K562 (cell line): ENCODE results near the gene TUBA4B. TPM values are rescaled to one million over a fixed set of nuclear protein-coding genes. Genes with fewer than 3 reads are reported as not detected.

ENCODE experiments used
- CHD2 ChIP-seq: IDR thresholded peaks from 2 replicates; pipeline ENCODE4 v1.6.1; 2011; ENCODE audit warnings: low read depth, low read length
- DPF2 ChIP-seq: fragments of 450-650 bp; IDR thresholded peaks from 2 replicates; pipeline ENCODE4 v1.6.1; 2016
- E2F8 ChIP-seq: fragments of 450-650 bp; IDR thresholded peaks from 2 replicates; pipeline ENCODE4 v1.7.1; 2018; ENCODE audit warnings: mild to moderate bottlenecking, low read depth; ENCODE audit not compliant: partially characterized antibody
- ETV5 ChIP-seq: sonication (generic); formaldehyde crosslinking; IDR thresholded peaks from 2 replicates; pipeline ENCODE4 v1.4.0; 2020; ENCODE audit warnings: low read depth, mild to moderate bottlenecking, missing genetic modification reagents
- FOS ChIP-seq: IDR thresholded peaks from 3 replicates; pipeline ENCODE4 v1.6.1; 2011; ENCODE audit not compliant: insufficient read length; ENCODE audit errors: extremely low read depth
- GABPB2 ChIP-seq: fragments of 250-450 bp; sonication (Bioruptor Pico); conservative IDR thresholded peaks from 2 replicates; pipeline ENCODE4 v1.5.1; 2021; ENCODE audit warnings: mild to moderate bottlenecking
- GATAD2A ChIP-seq: fragments of 450-650 bp; IDR thresholded peaks from 2 replicates; pipeline ENCODE4 v1.6.1; 2017
- HMBOX1 ChIP-seq: sonication (generic); IDR thresholded peaks from 2 replicates; pipeline ENCODE4 v1.6.1; 2016
- LEF1 ChIP-seq: fragments of 450-650 bp; IDR thresholded peaks from 2 replicates; pipeline ENCODE4 v1.6.1; 2016; ENCODE audit warnings: mild to moderate bottlenecking
- MAX ChIP-seq: sonication (generic); formaldehyde crosslinking; IDR thresholded peaks from 2 replicates; pipeline ENCODE4 v1.9.0; 2022; ENCODE audit warnings: mild to moderate bottlenecking, missing genetic modification reagents
- POLR2A ChIP-seq: fragments of 450-650 bp; conservative IDR thresholded peaks from 2 replicates; pipeline ENCODE4 v1.6.1; 2016
- PREB ChIP-seq: sonication (generic); formaldehyde crosslinking; IDR thresholded peaks from 2 replicates; pipeline ENCODE4 v1.8.1; 2023; ENCODE audit warnings: mild to moderate bottlenecking, missing genetic modification reagents
- PYGO2 ChIP-seq: fragments of 450-650 bp; IDR thresholded peaks from 2 replicates; pipeline ENCODE4 v1.6.1; 2016; ENCODE audit warnings: mild to moderate bottlenecking, missing genetic modification characterization, moderate library complexity, missing compliant biosample characterization
- SMAD3 ChIP-seq: fragments of 450-650 bp; formaldehyde crosslinking; conservative IDR thresholded peaks from 2 replicates; pipeline ENCODE4 v1.4.0; 2020; ENCODE audit warnings: mild to moderate bottlenecking
- SMARCA4 ChIP-seq: fragments of 450-650 bp; IDR thresholded peaks from 2 replicates; pipeline ENCODE4 v1.6.1; 2016
- SNRNP70 ChIP-seq: fragments of 200-400 bp; formaldehyde crosslinking; optimal IDR thresholded peaks from 2 replicates; pipeline ENCODE3; 2017; ENCODE audit warnings: low read depth, low read length
- YY1 ChIP-seq, 3 experiments: IDR thresholded peaks; 2 replicates each; pipeline ENCODE4 v1.6.1; 2011; ENCODE audit warnings: low read length in 2 of 3, mild to moderate bottlenecking in 2 of 3, moderate library complexity in 2 of 3, borderline replicate concordance in 1 of 3, control low read depth in 1 of 3, low read depth in 1 of 3; ENCODE audit not compliant: insufficient read depth in 3 of 3, insufficient replicate concordance in 2 of 3, control insufficient read depth in 1 of 3, insufficient read length in 1 of 3; ENCODE audit errors: extremely low read depth in 1 of 3
- ZBTB17 ChIP-seq: fragments of 450-650 bp; formaldehyde crosslinking; IDR thresholded peaks from 2 replicates; pipeline ENCODE4 v1.4.0; 2020; ENCODE audit warnings: mild to moderate bottlenecking
- ZEB2 ChIP-seq: fragments of 450-650 bp; IDR thresholded peaks from 2 replicates; pipeline ENCODE4 v1.6.1; 2016
- ZFP36 ChIP-seq: fragments of 150-350 bp; IDR thresholded peaks from 2 replicates; pipeline ENCODE4 v1.6.1; 2018; ENCODE audit warnings: low read length, low read depth; ENCODE audit not compliant: partially characterized antibody
- ZNF232 ChIP-seq: sonication (generic); formaldehyde crosslinking; IDR thresholded peaks from 2 replicates; pipeline ENCODE4 v1.8.0; 2022; ENCODE audit warnings: mild to moderate bottlenecking, missing genetic modification reagents
- ZNF583 ChIP-seq: fragments of 250-450 bp; sonication (Bioruptor Pico); IDR thresholded peaks from 2 replicates; pipeline ENCODE4 v1.4.0; 2020
- polyA plus RNA-seq, 8 experiments: library from polyadenylated mRNA; depleted of rRNA in 4 of 8; stranded (reverse) in 5 of 8; unstranded in 3 of 8; fragments of >200 nt; fragmentation: Nextera tagmentation in 2 of 8; fragmentation: Illumina TruSeq in 1 of 8; extraction: Ambion mirVana in 2 of 8; extraction: Trizol in 1 of 8; gene quantifications; 2 replicates each; pipeline versions ENCODE4 v1.2.1 to v1.2.3, GENCODE V29; 2011 to 2014; ENCODE audit warnings: inconsistent platforms in 1 of 8, missing spikeins in 1 of 8
- total RNA-seq, 7 experiments: library from RNA; depleted of rRNA in 6 of 7; stranded (reverse); fragments of >200 nt in 6 of 7; fragmentation: Illumina TruSeq in 2 of 7; extraction: Trizol in 2 of 7; gene quantifications; 2 replicates each; pipeline versions ENCODE4 v1.2.1 to v1.2.3, GENCODE V29; 2011 to 2021; ENCODE audit warnings: low replicate concordance in 1 of 7

Gene TUBA4B
- total and polyA plus RNA-seq, 9 of the 15 experiments (the other 6 are each of a cell fraction or from before 2014, with no cell fraction given), result 0.04 TPM; not detected in 8

GRCh38 chr2:219278655-219279150, 25.7 kb downstream of the TUBA4B start (continued):
- no peak for TF ChIP-seq PREB (CRISPR knock-in tag)
- no peak for TF ChIP-seq CHD2
- no peak; the same call in 1 of the 2 replicates for TF ChIP-seq DPF2
- TF ChIP-seq ETV5, result no peak
- no peak for TF ChIP-seq YY1 (IDR thresholded peaks at IDR 0.05; ENCODE audit: borderline replicate concordance in 1 of 3, control insufficient read depth in 1 of 3, extremely low read depth in 1 of 3, insufficient read depth in 3 of 3, insufficient read length in 1 of 3, insufficient replicate concordance in 2 of 3, low read depth in 1 of 3, low read length in 2 of 3)
- no peak for TF ChIP-seq SNRNP70
- no peak for TF ChIP-seq MAX (CRISPR knock-in tag)
- TF ChIP-seq HMBOX1, result 0 out of 2 replicates have a peak, but pooled peaks have one; percentile 49
- no peak for TF ChIP-seq ZBTB17 (CRISPR knock-in tag)
- TF ChIP-seq ZNF232 (CRISPR knock-in tag), result no peak
- TF ChIP-seq GABPB2, result no peak
- no peak for TF ChIP-seq SMAD3
- no peak for TF ChIP-seq ZNF583 (CRISPR knock-in tag)
- no peak for TF ChIP-seq ZEB2
- no peak for TF ChIP-seq E2F8
- no peak for TF ChIP-seq FOS
- peak; percentile 62 for TF ChIP-seq POLR2A
- no peak for TF ChIP-seq ZFP36
- TF ChIP-seq GATAD2A, result no peak
- 0 out of 2 replicates have a peak, but pooled peaks have one; percentile 11 for TF ChIP-seq LEF1
- no peak for TF ChIP-seq SMARCA4
- no peak for TF ChIP-seq PYGO2
